Osteocyte (in vitro differentiated cells): ENCODE measurements around the gene GALNT7. TPM values are rescaled to one million over a fixed set of nuclear protein-coding genes. Genes with fewer than 3 reads are reported as not detected.
A peak's percentile ranks its signal among the peaks of the same experiment; 100 is the strongest.

Experiments
- DNase-seq: peaks from one replicate; pipeline ENCODE4 v3.0.0; 2021; ENCODE audit warnings: mixed read lengths; ENCODE audit not compliant: unreplicated experiment; ENCODE audit errors: extremely low spot score
- H3K27ac Mint-ChIP-seq: one replicate; pipeline ENCODE4 v1.8.0; 2021; ENCODE audit warnings: mild to moderate bottlenecking, mixed read lengths; ENCODE audit not compliant: unreplicated experiment
- H3K27me3 Mint-ChIP-seq: one replicate; pipeline ENCODE4 v1.8.0; 2021; ENCODE audit warnings: mixed read lengths; ENCODE audit not compliant: unreplicated experiment
- H3K36me3 Mint-ChIP-seq: one replicate; pipeline ENCODE4 v1.8.0; 2021; ENCODE audit warnings: mixed read lengths; ENCODE audit not compliant: unreplicated experiment
- H3K4me1 Mint-ChIP-seq: one replicate; pipeline ENCODE4 v1.8.0; 2021; ENCODE audit warnings: mixed read lengths; ENCODE audit not compliant: unreplicated experiment
- H3K4me3 Mint-ChIP-seq: one replicate; pipeline ENCODE4 v1.8.0; 2021; ENCODE audit warnings: mild to moderate bottlenecking, moderate library complexity, mixed read lengths; ENCODE audit not compliant: unreplicated experiment
- H3K9me3 Mint-ChIP-seq: one replicate; pipeline ENCODE4 v1.8.0; 2021; ENCODE audit warnings: mixed read lengths; ENCODE audit not compliant: unreplicated experiment
- CTCF ChIP-seq: fragments of 200-600 bp; sonication (generic); IDR thresholded peaks from 2 replicates; pipeline ENCODE4 v1.5.0; 2021; ENCODE audit warnings: antibody characterized with exemption, mild to moderate bottlenecking, moderate library complexity
- total RNA-seq: library from RNA; stranded (reverse); gene quantifications from 2 replicates; pipeline ENCODE4 v1.2.1, GENCODE V29; 2021

Gene GALNT7
- total RNA-seq, 1 donor from 2014 or later: 38.5 TPM

DNA sequence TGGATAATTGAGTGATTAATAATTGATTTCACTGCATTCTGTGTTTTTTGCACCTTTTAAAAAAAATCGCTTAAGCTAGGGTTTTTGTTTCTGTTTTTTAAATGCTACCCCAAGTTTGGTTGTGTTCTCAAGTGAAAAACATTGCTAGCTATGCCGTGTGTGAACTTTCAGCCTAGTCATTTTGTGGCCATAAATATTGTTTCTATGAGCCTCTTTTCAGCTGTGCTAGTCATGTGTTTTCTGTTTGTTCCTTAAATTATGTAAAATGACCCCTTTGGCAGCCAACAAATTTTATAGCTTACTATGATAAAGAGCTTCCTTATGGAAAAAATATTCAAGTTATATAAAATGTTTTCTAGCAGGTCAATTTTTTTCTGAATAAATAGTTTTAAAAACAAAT is 59.1 kb downstream of the GALNT7 start:
- DNase-seq: no peak
- no peak overlapping the region for H3K27ac Mint-ChIP-seq
- H3K4me3 Mint-ChIP-seq: no peak overlapping the region
- H3K36me3 Mint-ChIP-seq: peaks cover 5% of the 10 kb centered on the region
- peaks cover 27% of the 10 kb centered on the region for H3K4me1 Mint-ChIP-seq
- TF ChIP-seq CTCF: no peak
- no peaks in the 10 kb centered on the region for H3K9me3 Mint-ChIP-seq
- H3K27me3 Mint-ChIP-seq: no peaks in the 10 kb centered on the region

GRCh38 chr4:173230062-173230461 is 61.5 kb downstream of the GALNT7 start:
- Mint-ChIP-seq H3K4me3 (no peak overlapping the region), H3K9me3 (no peaks in the 10 kb centered on the region), H3K36me3 (peaks cover 5% of the 10 kb centered on the region), H3K27me3 (no peaks in the 10 kb centered on the region), H3K4me1 (peaks cover 27% of the 10 kb centered on the region), H3K27ac (no peak overlapping the region)
- TF ChIP-seq CTCF: no peak
- DNase-seq: no peak

DNA sequence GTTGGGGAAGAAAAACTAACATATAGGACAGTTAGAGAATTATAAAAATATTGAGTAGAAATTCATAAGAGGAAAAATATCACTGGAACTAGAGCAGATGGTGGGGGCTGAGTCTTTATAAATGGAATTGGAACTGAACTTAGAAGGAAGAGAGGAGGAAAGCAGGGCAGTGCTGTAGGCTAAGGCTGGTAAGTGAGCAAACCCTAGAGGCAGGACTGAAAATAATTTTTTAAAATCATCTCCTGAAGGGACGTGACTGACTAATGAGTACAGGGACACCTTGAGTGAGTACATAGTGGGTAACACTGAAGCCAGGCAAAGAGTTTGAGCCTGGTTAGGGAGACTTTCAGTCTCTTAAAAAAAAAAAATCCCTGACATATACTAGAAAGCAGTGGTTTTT is 63.3 kb downstream of the GALNT7 start:
- H3K27me3 Mint-ChIP-seq: no peaks in the 10 kb centered on the region

GRCh38 chr4:173233857-173234256 is 65.2 kb downstream of the GALNT7 start:
- H3K27me3 Mint-ChIP-seq: no peaks in the 10 kb centered on the region
- no peak overlapping the region for H3K4me3 Mint-ChIP-seq
- TF ChIP-seq CTCF: no peak
- no peaks in the 10 kb centered on the region for H3K9me3 Mint-ChIP-seq
- no peak overlapping the region for H3K27ac Mint-ChIP-seq
- DNase-seq: no peak
- no peaks in the 10 kb centered on the region for H3K36me3 Mint-ChIP-seq
- peaks cover 38% of the 10 kb centered on the region for H3K4me1 Mint-ChIP-seq

More for the DNA sequence above, 63.3 kb downstream of the GALNT7 start:
- peak; percentile 58 for TF ChIP-seq CTCF
- Mint-ChIP-seq H3K27ac (no peak overlapping the region), H3K36me3 (no peaks in the 10 kb centered on the region), H3K4me1 (peaks cover 32% of the 10 kb centered on the region), H3K4me3 (no peak overlapping the region), H3K9me3 (no peaks in the 10 kb centered on the region)
- DNase-seq: no peak

DNA sequence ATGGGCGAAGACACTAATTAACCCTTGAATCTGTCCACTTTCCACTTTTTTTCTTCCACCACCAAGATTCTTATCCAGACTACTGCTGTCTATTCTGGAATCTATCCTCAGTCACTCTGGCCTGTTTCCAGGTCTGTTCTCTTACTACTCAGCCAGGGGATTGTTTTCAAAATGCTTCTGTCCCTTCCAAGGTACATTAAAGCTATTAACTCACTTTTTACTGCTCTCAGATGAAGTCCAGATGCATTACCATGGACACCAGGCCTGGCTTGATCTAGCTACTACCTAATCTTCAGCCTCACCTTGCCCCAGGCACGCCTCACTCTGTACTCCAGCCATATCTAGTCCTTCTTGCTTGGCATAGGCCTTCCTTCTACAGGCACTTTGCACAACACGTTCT is 66.4 kb downstream of the GALNT7 start:
- Mint-ChIP-seq H3K4me3 (no peak overlapping the region), H3K27me3 (no peaks in the 10 kb centered on the region), H3K36me3 (no peaks in the 10 kb centered on the region), H3K9me3 (no peaks in the 10 kb centered on the region), H3K27ac (no peak overlapping the region), H3K4me1 (peaks cover 41% of the 10 kb centered on the region)
- no peak for DNase-seq
- no peak for TF ChIP-seq CTCF
